K562 (cell line): ENCODE measurements around the gene EVA1B. TPM values are rescaled to one million over a fixed set of nuclear protein-coding genes. Genes with fewer than 3 reads are reported as not detected.
A peak's percentile ranks its signal among the peaks of the same experiment; 100 is the strongest.

ENCODE experiments used
- ATAC-seq: fragments of 200-7000 bp; cut with Tn5 transposase; 3 replicates; pipeline ENCODE4 v1.9.1; 2020; ENCODE audit warnings: moderate library complexity
- Bru-seq: library from RNA; stranded (reverse); fragments of 400-500 nt; gene quantifications from one replicate; lab custom pipeline; 2021; lab: Mats Ljungman, UMichigan
- BruChase-seq, 2 experiments: library from RNA; stranded (reverse); fragments of 400-500 nt; gene quantifications; one replicate each; lab custom pipeline; 2021; lab: Mats Ljungman, UMichigan
- BruUV-seq: library from RNA; stranded (reverse); fragments of 400-500 nt; replicated peaks from 2 replicates; lab custom pipeline; 2021; lab: Mats Ljungman, UMichigan
- CTCF ChIA-PET: fragments of 300-600 bp; formaldehyde crosslinking; extraction: SDS; loops from one replicate; lab custom pipeline; 2021; ENCODE audit warnings: low intra/inter-chr PET ratio; lab: Yijun Ruan, JAX
- POLR2A ChIA-PET: fragments of 300-600, 350-650 bp; sonication (Branson Sonifier 250); formaldehyde crosslinking; extraction: SDS; loops from one replicate; lab custom pipeline; 2021; ENCODE audit warnings: antibody characterized with exemption, inconsistent platforms; lab: Yijun Ruan, JAX
- DNase-seq, 4 experiments: peaks; one replicate each; pipeline versions ENCODE4 v3.0.0 to v3.0.0-alpha.2; 2011 to 2018; ENCODE audit warnings: low spot score in 3 of 4, mixed read lengths in 3 of 4; ENCODE audit errors: extremely low read depth in 1 of 4
- FAIRE-seq: peaks from 2 replicates; lab custom pipeline; 2011; peaks lifted over from hg19 to GRCh38; lab: Jason Lieb, UNC
- H2AFZ ChIP-seq: 2 replicates; pipeline ENCODE4 v1.6.0; 2011; ENCODE audit warnings: low read depth, low read length, control low read depth, inconsistent platforms
- H3K27ac ChIP-seq: fragments of 200-600 bp; 3 replicates; pipeline ENCODE4 v1.8.0; 2011; ENCODE audit warnings: low read depth, mild to moderate bottlenecking, control low read depth, inconsistent platforms, low read length, moderate library complexity, mixed read lengths; ENCODE audit errors: extremely low read depth
- H3K27me3 ChIP-seq, 2 experiments: fragments of 300-600 bp in 1 of 2; 2 replicates in 1 of 2; 3 replicates in 1 of 2; pipeline versions ENCODE4 v1.6.0 to v1.8.0; 2011; ENCODE audit warnings: inconsistent platforms in 2 of 2, low read length in 2 of 2, mild to moderate bottlenecking in 1 of 2, mixed read lengths in 1 of 2, moderate library complexity in 1 of 2; ENCODE audit not compliant: control insufficient read depth in 2 of 2, insufficient read depth in 2 of 2
- H3K36me3 ChIP-seq: fragments of 300-600 bp; 3 replicates; pipeline ENCODE4 v1.8.0; 2011; ENCODE audit warnings: mild to moderate bottlenecking, low read length, inconsistent platforms; ENCODE audit not compliant: control insufficient read depth, insufficient read depth
- H3K4me1 ChIP-seq, 2 experiments: fragments of 200-600 bp in 1 of 2; replicated peaks in 1 of 2; 2 replicates in 1 of 2; 3 replicates in 1 of 2; pipeline versions ENCODE4 v1.5.1 to v1.8.0; 2011; ENCODE audit warnings: inconsistent platforms in 2 of 2, low read length in 2 of 2, mild to moderate bottlenecking in 1 of 2, mixed read lengths in 1 of 2, moderate library complexity in 1 of 2; ENCODE audit not compliant: control insufficient read depth in 2 of 2, insufficient read depth in 2 of 2
- H3K4me2 ChIP-seq: 2 replicates; pipeline ENCODE4 v1.6.1; 2011; ENCODE audit warnings: low read length, control low read depth, inconsistent platforms, mixed read lengths; ENCODE audit not compliant: insufficient read depth
- H3K4me3 ChIP-seq: fragments of 200-600 bp; sonication (generic), shearing (Covaris generic); 2 replicates; pipeline ENCODE4 v1.5.1; 2016; ENCODE audit warnings: control low read depth, inconsistent platforms
- H3K79me2 ChIP-seq: fragments of 200-600 bp; 3 replicates; pipeline ENCODE4 v1.8.0; 2011; ENCODE audit warnings: low read length, inconsistent platforms; ENCODE audit not compliant: control insufficient read depth, insufficient read depth
- H3K9ac ChIP-seq, 2 experiments: 2 replicates each; pipeline versions ENCODE4 v1.6.0 to v1.6.1; 2011; ENCODE audit warnings: low read depth in 2 of 2, low read length in 2 of 2, control low read depth in 1 of 2, inconsistent platforms in 1 of 2, mild to moderate bottlenecking in 1 of 2, mixed read lengths in 1 of 2; ENCODE audit not compliant: insufficient read depth in 1 of 2
- H3K9me1 ChIP-seq: one replicate; pipeline ENCODE4 v1.6.0; 2011; ENCODE audit warnings: inconsistent platforms, mild to moderate bottlenecking, low read length, moderate library complexity; ENCODE audit not compliant: control insufficient read depth, insufficient read depth
- H3K9me3 ChIP-seq: replicated peaks from 2 replicates; pipeline ENCODE4 v1.5.1; 2011; ENCODE audit warnings: low read depth, low read length, inconsistent platforms; ENCODE audit not compliant: control insufficient read depth, insufficient read depth
- H4K20me1 ChIP-seq: replicated peaks from 2 replicates; pipeline ENCODE4 v1.6.1; 2011; ENCODE audit warnings: low read length, inconsistent platforms, mixed read lengths; ENCODE audit not compliant: control insufficient read depth, insufficient read depth
- FOXM1 ChIP-seq, 2 experiments: fragments of 450-650 bp in 1 of 2; sonication (generic) in 1 of 2; formaldehyde crosslinking in 1 of 2; IDR thresholded peaks; 2 replicates each; pipeline versions ENCODE4 v1.6.1 to v1.9.0; 2017 to 2022; ENCODE audit warnings: low read depth in 2 of 2, mild to moderate bottlenecking in 2 of 2, missing genetic modification reagents in 1 of 2, moderate library complexity in 1 of 2
- YY1 ChIP-seq, 3 experiments: IDR thresholded peaks; 2 replicates each; pipeline ENCODE4 v1.6.1; 2011; ENCODE audit warnings: low read length in 2 of 3, mild to moderate bottlenecking in 2 of 3, moderate library complexity in 2 of 3, borderline replicate concordance in 1 of 3, control low read depth in 1 of 3, low read depth in 1 of 3; ENCODE audit not compliant: insufficient read depth in 3 of 3, insufficient replicate concordance in 2 of 3, control insufficient read depth in 1 of 3, insufficient read length in 1 of 3; ENCODE audit errors: extremely low read depth in 1 of 3
- whole genome bisulfite sequencing: fragments of 100-300 bp; shearing (Covaris generic); methylation state at CpG from one replicate; pipeline ENCODE4 v1.1.6; 2016; ENCODE audit warnings: low coverage, mixed read lengths; ENCODE audit not compliant: insufficient coverage; ENCODE audit errors: missing lambda C conversion rate; 5-methylcytosine and 5-hydroxymethylcytosine counted together
- in situ Hi-C: fragments of 300-500 bp; cut with MboI; formaldehyde crosslinking; loops from 4 replicates; pipeline ENCODE4 v1.15.0; 2018; ENCODE audit warnings: inconsistent platforms, mixed read lengths
- intact Hi-C: fragments of 100-400 bp; cut with micrococcal nuclease; formaldehyde crosslinking; loops from 2 replicates; pipeline ENCODE4 v1.14.2; 2022
- long read RNA-seq, 3 experiments: library from polyadenylated mRNA in 2 of 3; library from RNA in 1 of 3; unstranded in 2 of 3; stranded (forward) in 1 of 3; transcript quantifications; one replicate each; pipeline ENCODE4 v2.0.0, GENCODE V29; 2019 to 2022
- polyA minus RNA-seq, 3 experiments: library from RNA; depleted of rRNA, polyadenylated mRNA; stranded (reverse); fragments of >200 nt; gene quantifications; 2 replicates each; pipeline ENCODE4 v1.2.3, GENCODE V29; 2011
- polyA plus RNA-seq, 8 experiments: library from polyadenylated mRNA; depleted of rRNA in 4 of 8; stranded (reverse) in 5 of 8; unstranded in 3 of 8; fragments of >200 nt; fragmentation: Nextera tagmentation in 2 of 8; fragmentation: Illumina TruSeq in 1 of 8; extraction: Ambion mirVana in 2 of 8; extraction: Trizol in 1 of 8; gene quantifications; 2 replicates each; pipeline versions ENCODE4 v1.2.1 to v1.2.3, GENCODE V29; 2011 to 2014; ENCODE audit warnings: inconsistent platforms in 1 of 8, missing spikeins in 1 of 8
- total RNA-seq, 7 experiments: library from RNA; depleted of rRNA in 6 of 7; stranded (reverse); fragments of >200 nt in 6 of 7; fragmentation: Illumina TruSeq in 2 of 7; extraction: Trizol in 2 of 7; gene quantifications; 2 replicates each; pipeline versions ENCODE4 v1.2.1 to v1.2.3, GENCODE V29; 2011 to 2021; ENCODE audit warnings: low replicate concordance in 1 of 7
- TF ChIP-seq, protein P1 (sequence below), 3 experiments: fragments of 200-800 bp in 1 of 3; fragments of 250-450 bp in 1 of 3; fragments of 450-650 bp in 1 of 3; sonication (Bioruptor Pico) in 1 of 3; sonication (Bioruptor generic) in 1 of 3; formaldehyde crosslinking in 1 of 3; IDR thresholded peaks; 2 replicates each; pipeline versions ENCODE4 v1.6.1 to v1.8.0; 2016 to 2022; ENCODE audit warnings: mild to moderate bottlenecking in 2 of 3, missing genetic modification characterization in 2 of 3, missing compliant biosample characterization in 1 of 3, moderate library complexity in 1 of 3

The EVA1B gene
- 1.1 and 4.4 TPM in 2 replicates for total RNA-seq (2011; cell fraction: chromatin; rRNA removed; ENCODE audit: low replicate concordance)
- 19.2 and 19.5 TPM in 2 replicates for total RNA-seq (2011; cell fraction: nucleolus; rRNA removed)
- total RNA-seq (2011; cell fraction: nucleoplasm; rRNA removed): 6.2 and 6.6 TPM in 2 replicates
- 61.5 and 65.7 TPM in 2 replicates for total RNA-seq (2014; rRNA removed)
- 0.29 and 0.44 TPM in 2 replicates for total RNA-seq (2014; rRNA removed; fragmentation: Illumina TruSeq; extraction: Trizol)
- 4.6 and 5.9 TPM in 2 replicates for total RNA-seq (2015; rRNA removed; fragmentation: Illumina TruSeq; extraction: Trizol)
- 27.2 and 27.8 TPM in 2 replicates for total RNA-seq (2021)
- 2.4 and 5.3 TPM in 2 replicates for polyA plus RNA-seq (2011; rRNA removed)
- polyA plus RNA-seq (2011; cell fraction: cytosol; rRNA removed): 12.0 and 70.7 TPM in 2 replicates
- polyA plus RNA-seq (2011; cell fraction: nucleus; rRNA removed): 4.3 and 9.6 TPM in 2 replicates
- 22.6 and 37.3 TPM in 2 replicates for polyA plus RNA-seq (2012)
- polyA plus RNA-seq (2014; fragmentation: Illumina TruSeq; extraction: Trizol): 0.68 and 2.1 TPM in 2 replicates
- polyA plus RNA-seq (2014; fragmentation: Nextera tagmentation; extraction: Ambion mirVana): under 1 TPM; 0.08 to 0.13 TPM
- polyA plus RNA-seq (2014; rRNA removed): 39.1 and 41.3 TPM in 2 replicates
- 0.36 TPM in 1 of 2 replicates, not detected in the other for polyA minus RNA-seq (2011; rRNA and poly(A)+ RNA removed)
- 6.1 and 7.3 TPM in 2 replicates for polyA minus RNA-seq (2011; cell fraction: cytosol; rRNA and poly(A)+ RNA removed)
- polyA minus RNA-seq (2011; cell fraction: nucleus; rRNA and poly(A)+ RNA removed): 2.0 and 2.2 TPM in 2 replicates
- percentile 52 among the genes with signal in this experiment for Bru-seq, nascent RNA
- percentile 37 among the genes with signal in this experiment for BruChase-seq, experiment 1, labeled RNA remaining after a 2-hour chase
- BruChase-seq, experiment 2, labeled RNA remaining after a 6-hour chase: percentile 43 among the genes with signal in this experiment
- long read RNA-seq, experiment 1, transcript EVA1B-202 (3 exons, 699 nt): major isoform, 38 of 76 reads
- long read RNA-seq, experiment 1, partial matches to known transcripts: 4 of 76 reads
- long read RNA-seq, experiment 1, other reads (novel, unspliced or antisense): 34 of 76 reads
- long read RNA-seq, experiment 2, transcript EVA1B-202 (3 exons, 699 nt): major isoform, 34 of 42 reads
- long read RNA-seq, experiment 2, partial matches to known transcripts: 0 of 42 reads
- long read RNA-seq, experiment 2, other reads (novel, unspliced or antisense): 8 of 42 reads
- long read RNA-seq, experiment 3, partial matches to known transcripts: 1 of 5 reads
- long read RNA-seq, experiment 3, other reads (novel, unspliced or antisense): 0 of 5 reads

- Histone ChIP-seq H3K36me3 (peaks cover 4% of the 10 kb centered on the region; the same call in 1 of the 3 replicates), H3K4me3 (peak within 1 kb of the TSS; percentile 61), H3K9ac (peak within 1 kb of the TSS; percentile 44 to 90), H3K9me1 (no peaks in the 10 kb centered on the region), H3K27me3 (no peaks in the 10 kb centered on the region), H3K4me2 (peak within 1 kb of the TSS; percentile 69), H3K79me2 (peaks cover 18% of the 10 kb centered on the region; the same call in 2 of the 3 replicates), H3K27ac (peak within 1 kb of the TSS; percentile 62), H4K20me1 (no peaks in the 10 kb centered on the region), H3K9me3 (no peaks in the 10 kb centered on the region), H3K4me1 (peaks cover 40 to 73% of the 10 kb centered on the region in 2 experiments), H2AFZ (peak within 1 kb of the TSS; percentile 66)
- intact Hi-C loops: loop anchor here (5.0 to 10.0 kb wide), 2 partner anchors 64 to 439 kb away; partner anchors contain the start of genes AGO1 and STK40
- POLR2A ChIA-PET: interaction anchor here (0.5 to 1.9 kb wide), 11 partner anchors 10 to 1373 kb away, joined by 3 to 9 read pairs (median 5); no protein-coding TSS in a partner anchor
- peak; percentile 73 for FAIRE-seq
- CTCF ChIA-PET: interaction anchor here (0.6 kb wide), 1 partner anchor 222 kb away, joined by 3 read pairs; no protein-coding TSS in a partner anchor
- peak; percentile 89 to 91 (median 90) for DNase-seq
- BruUV-seq: no TSS peak
- 30% methylated on average over 19 of the region's 36 CpGs for WGBS
- in situ Hi-C loops: no loop called here
- ATAC-seq: peak; percentile 31
- TF ChIP-seq, protein P1, sequence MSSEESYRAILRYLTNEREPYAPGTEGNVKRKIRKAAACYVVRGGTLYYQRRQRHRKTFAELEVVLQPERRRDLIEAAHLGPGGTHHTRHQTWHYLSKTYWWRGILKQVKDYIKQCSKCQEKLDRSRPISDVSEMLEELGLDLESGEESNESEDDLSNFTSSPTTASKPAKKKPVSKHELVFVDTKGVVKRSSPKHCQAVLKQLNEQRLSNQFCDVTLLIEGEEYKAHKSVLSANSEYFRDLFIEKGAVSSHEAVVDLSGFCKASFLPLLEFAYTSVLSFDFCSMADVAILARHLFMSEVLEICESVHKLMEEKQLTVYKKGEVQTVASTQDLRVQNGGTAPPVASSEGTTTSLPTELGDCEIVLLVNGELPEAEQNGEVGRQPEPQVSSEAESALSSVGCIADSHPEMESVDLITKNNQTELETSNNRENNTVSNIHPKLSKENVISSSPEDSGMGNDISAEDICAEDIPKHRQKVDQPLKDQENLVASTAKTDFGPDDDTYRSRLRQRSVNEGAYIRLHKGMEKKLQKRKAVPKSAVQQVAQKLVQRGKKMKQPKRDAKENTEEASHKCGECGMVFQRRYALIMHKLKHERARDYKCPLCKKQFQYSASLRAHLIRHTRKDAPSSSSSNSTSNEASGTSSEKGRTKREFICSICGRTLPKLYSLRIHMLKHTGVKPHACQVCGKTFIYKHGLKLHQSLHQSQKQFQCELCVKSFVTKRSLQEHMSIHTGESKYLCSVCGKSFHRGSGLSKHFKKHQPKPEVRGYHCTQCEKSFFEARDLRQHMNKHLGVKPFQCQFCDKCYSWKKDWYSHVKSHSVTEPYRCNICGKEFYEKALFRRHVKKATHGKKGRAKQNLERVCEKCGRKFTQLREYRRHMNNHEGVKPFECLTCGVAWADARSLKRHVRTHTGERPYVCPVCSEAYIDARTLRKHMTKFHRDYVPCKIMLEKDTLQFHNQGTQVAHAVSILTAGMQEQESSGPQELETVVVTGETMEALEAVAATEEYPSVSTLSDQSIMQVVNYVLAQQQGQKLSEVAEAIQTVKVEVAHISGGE (CRISPR knock-in tag; IDR thresholded peaks at IDR 0.05): peak in 1 of 3 experiments; percentile 69; a peak in 1 of 6 replicates
- TF ChIP-seq YY1 (IDR thresholded peaks at IDR 0.05; ENCODE audit: borderline replicate concordance in 1 of 3, control insufficient read depth in 1 of 3, extremely low read depth in 1 of 3, insufficient read depth in 3 of 3, insufficient read length in 1 of 3, insufficient replicate concordance in 2 of 3, low read depth in 1 of 3, low read length in 2 of 3) (peak in 1 of 3 experiments; percentile 8), FOXM1 (IDR thresholded peaks at IDR 0.05; ENCODE audit: low read depth) (peak; percentile 38; the same call in 1 of the 2 replicates), FOXM1 (CRISPR knock-in tag; IDR thresholded peaks at IDR 0.05; ENCODE audit: low read depth) (no peak)
Measured at GRCh38 chr1:36323636-36324352, at the start of gene EVA1B. TSS of gene EVA1B (minus strand) at chr1:36323645. CDS start at chr1:36323037, 608 bp downstream.
